SK-N-MC (cell line): ENCODE data around the gene FAM171A2.

ENCODE experiments used
- DNase-seq: peaks from one replicate; pipeline ENCODE4 v3.0.0-alpha.2; 2011; ENCODE audit warnings: low read depth, low spot score
- H3K27ac ChIP-seq: fragments of 200-600 bp; sonication (generic); 2 replicates; pipeline ENCODE4 v1.5.1; 2016; ENCODE audit warnings: mixed run types
- H3K36me3 ChIP-seq: fragments of 200-600 bp; sonication (generic); 2 replicates; pipeline ENCODE4 v1.6.1; 2017; ENCODE audit warnings: antibody characterized with exemption, low read length, mixed read lengths; ENCODE audit not compliant: insufficient read depth
- H3K4me3 ChIP-seq: fragments of 200-600 bp; sonication (generic); 2 replicates; pipeline ENCODE4 v1.5.1; 2016
- H3K9ac ChIP-seq: fragments of 200-600 bp; sonication (generic); 2 replicates; pipeline ENCODE4 v1.8.0; 2017; ENCODE audit warnings: mixed run types, mixed read lengths; ENCODE audit not compliant: insufficient read length
- H3K9me3 ChIP-seq: fragments of 200-600 bp; sonication (generic); 2 replicates; pipeline ENCODE4 v1.6.1; 2017; ENCODE audit warnings: low read depth, mild to moderate bottlenecking, antibody characterized with exemption, low read length, moderate library complexity, mixed read lengths
- EZH2 ChIP-seq: fragments of 200-600 bp; sonication (generic); IDR thresholded peaks from one replicate; pipeline ENCODE4 v1.6.1; 2017; ENCODE audit warnings: antibody characterized with exemption
- FOXP2 ChIP-seq: optimal IDR thresholded peaks from 2 replicates; pipeline ENCODE3; 2011; ENCODE audit warnings: mild to moderate bottlenecking, moderate library complexity; ENCODE audit not compliant: insufficient read depth; ENCODE audit errors: extremely low read length, control extremely low read depth
- POLR2AphosphoS5 ChIP-seq: IDR thresholded peaks from 2 replicates; pipeline ENCODE4 v1.6.1; 2012; ENCODE audit warnings: mild to moderate bottlenecking, low read depth, low read length, borderline replicate concordance

FAM171A2 gene

GRCh38 chr17:44323359-44324091 is 40.1 kb downstream of the FAM171A2 start:
- Histone ChIP-seq H3K9me3 (no peaks in the 10 kb centered on the region), H3K4me3 (peak overlapping the region; percentile 86), H3K27ac (no peak overlapping the region), H3K9ac (peak overlapping the region; percentile 73), H3K36me3 (peaks cover 14% of the 10 kb centered on the region; the same call in 1 of the 2 replicates)
- no peak for TF ChIP-seq POLR2AphosphoS5
- TF ChIP-seq EZH2: no peak
- TF ChIP-seq FOXP2: no peak
- DNase-seq: no peak

- peaks cover 14% of the 10 kb centered on the region; the same call in 1 of the 2 replicates for H3K36me3 ChIP-seq
These were observed 41.3 kb downstream of the FAM171A2 start for GRCh38 chr17:44322236-44322895.

GRCh38 chr17:44321246-44322120 is 42.2 kb downstream of the FAM171A2 start:
- Histone ChIP-seq H3K9me3 (no peaks in the 10 kb centered on the region), H3K4me3 (no peak overlapping the region), H3K36me3 (peaks cover 14% of the 10 kb centered on the region; the same call in 1 of the 2 replicates), H3K27ac (no peak overlapping the region), H3K9ac (no peak overlapping the region)
- TF ChIP-seq EZH2: no peak
- TF ChIP-seq FOXP2: no peak
- no peak for TF ChIP-seq POLR2AphosphoS5
- no peak for DNase-seq

More at GRCh38 chr17:44322236-44322895, 41.3 kb downstream of the FAM171A2 start:
- no peak overlapping the region for H3K4me3 ChIP-seq
- no peaks in the 10 kb centered on the region for H3K9me3 ChIP-seq
- TF ChIP-seq FOXP2 (no peak), EZH2 (no peak), POLR2AphosphoS5 (no peak)
- no peak overlapping the region for H3K27ac ChIP-seq
- no peak for DNase-seq
- H3K9ac ChIP-seq: no peak overlapping the region

GRCh38 chr17:44320066-44320465 is 43.6 kb downstream of the FAM171A2 start:
- no peak overlapping the region for H3K4me3 ChIP-seq
- H3K36me3 ChIP-seq: peaks cover 14% of the 10 kb centered on the region; the same call in 1 of the 2 replicates
- no peak for DNase-seq
- no peak overlapping the region for H3K9ac ChIP-seq
- TF ChIP-seq FOXP2 (no peak), EZH2 (no peak), POLR2AphosphoS5 (no peak)
- no peak overlapping the region for H3K27ac ChIP-seq
- no peaks in the 10 kb centered on the region for H3K9me3 ChIP-seq

GRCh38 chr17:44318077-44318892 is 45.4 kb downstream of the FAM171A2 start:
- Histone ChIP-seq H3K4me3 (no peak overlapping the region), H3K36me3 (peaks cover 14% of the 10 kb centered on the region; the same call in 1 of the 2 replicates), H3K9me3 (no peaks in the 10 kb centered on the region), H3K27ac (no peak overlapping the region), H3K9ac (no peak overlapping the region)
- TF ChIP-seq POLR2AphosphoS5 (peak; percentile 16; the same call in 1 of the 2 replicates), FOXP2 (no peak)
- DNase-seq: no peak

GRCh38 chr17:44317545-44317944 is 46.1 kb downstream of the FAM171A2 start:
- H3K27ac ChIP-seq: no peak overlapping the region
- peaks cover 14% of the 10 kb centered on the region; the same call in 1 of the 2 replicates for H3K36me3 ChIP-seq
- DNase-seq: no peak
- H3K9me3 ChIP-seq: no peaks in the 10 kb centered on the region
- TF ChIP-seq FOXP2 (no peak), EZH2 (no peak), POLR2AphosphoS5 (no peak)
- H3K9ac ChIP-seq: no peak overlapping the region
- H3K4me3 ChIP-seq: no peak overlapping the region
